Left kidney (tissue), 8 donors: ENCODE measurements around the gene FTMT. TPM values are rescaled to one million over a fixed set of nuclear protein-coding genes. Genes with fewer than 3 reads are reported as not detected.
"Not testable (repeated sequence)": the region's sequence is repeated elsewhere in the genome, so short reads cannot be mapped to it uniquely, and the experiment has no call there.

Source experiments
- DNase-seq: peaks from one replicate; pipeline ENCODE4 v3.0.0-alpha.2; 2013
- long read RNA-seq, 8 donors: transcript quantifications; one replicate each; lab custom pipeline, GENCODE V29; 2026
- polyA plus RNA-seq: library from polyadenylated mRNA; unstranded; fragments of 120-200 nt; gene quantifications from one replicate; pipeline ENCODE4 v1.2.1, GENCODE V29; 2013; ENCODE audit not compliant: insufficient read length

The FTMT gene
- not detected for polyA plus RNA-seq
- long read RNA-seq, donor 1: 0 reads
- long read RNA-seq, donor 2: 0 reads
- long read RNA-seq, donor 3: 0 reads
- long read RNA-seq, donor 4: 0 reads
- long read RNA-seq, donor 5: 0 reads
- long read RNA-seq, donor 6: 0 reads
- long read RNA-seq, donor 7: 0 reads
- long read RNA-seq, donor 8: 0 reads

GRCh38 chr5:121851643-121852574, at the start of gene FTMT:
TSS of gene FTMT (plus strand) at chr5:121851882. CDS start at chr5:121851964, 82 bp downstream.
- DNase-seq: no peak

GRCh38 chr5:121805251-121805650, 46.4 kb upstream of the FTMT start:
- DNase-seq: not testable (repeated sequence)

GRCh38 chr5:121805911-121806310, 45.8 kb upstream of the FTMT start:
- no peak for DNase-seq

GRCh38 chr5:121816164-121816563, 35.5 kb upstream of the FTMT start:
- no peak for DNase-seq

- DNase-seq: peak; percentile 37
Measured at GRCh38 chr5:121819682-121820261, 31.9 kb upstream of the FTMT start.

- no peak for DNase-seq
Measured at GRCh38 chr5:121833617-121834016, 18.1 kb upstream of the FTMT start.

GRCh38 chr5:121834021-121834420, 17.7 kb upstream of the FTMT start:
- no peak for DNase-seq

- DNase-seq: no peak
Measured at GRCh38 chr5:121841892-121842291, 9.8 kb upstream of the FTMT start.

- no peak for DNase-seq
Measured at GRCh38 chr5:121850272-121850671, 1.4 kb upstream of the FTMT start.

- DNase-seq: no peak
Measured at GRCh38 chr5:121853850-121854249, 2.2 kb downstream of the FTMT start.

GRCh38 chr5:121862801-121863200, 11.1 kb downstream of the FTMT start:
- no peak for DNase-seq

GRCh38 chr5:121863753-121864285, 12.1 kb downstream of the FTMT start:
- no peak for DNase-seq

GRCh38 chr5:121867403-121867802, 15.7 kb downstream of the FTMT start:
- no peak for DNase-seq

- no peak for DNase-seq
Measured at GRCh38 chr5:121870489-121870888, 18.8 kb downstream of the FTMT start.

- no peak for DNase-seq
Measured at GRCh38 chr5:121872856-121873255, 21.2 kb downstream of the FTMT start.

- DNase-seq: no peak
Measured at GRCh38 chr5:121873409-121873808, 21.7 kb downstream of the FTMT start.

GRCh38 chr5:121885630-121886029, 33.9 kb downstream of the FTMT start:
- no peak for DNase-seq

GRCh38 chr5:121887727-121888126, 36.0 kb downstream of the FTMT start:
- no peak for DNase-seq

- no peak for DNase-seq
Measured at GRCh38 chr5:121890297-121890858, 38.7 kb downstream of the FTMT start.

GRCh38 chr5:121897341-121897740, 45.7 kb downstream of the FTMT start:
- no peak for DNase-seq

- DNase-seq: no peak
Measured at GRCh38 chr5:121899346-121899745, 47.7 kb downstream of the FTMT start.
